DOHH2 (cell line): ENCODE measurements around the gene PCDHA7.
"Not testable (repeated sequence)": the region's sequence is repeated elsewhere in the genome, so short reads cannot be mapped to it uniquely, and the experiment has no call there.

Source experiments
- H3F3A ChIP-seq: fragments of 200-600 bp; sonication (generic), shearing (Covaris generic); 2 replicates; pipeline ENCODE4 v1.6.0; 2016; ENCODE audit warnings: antibody characterized with exemption, mild to moderate bottlenecking; ENCODE audit not compliant: control insufficient read depth, insufficient read depth
- H3K27ac ChIP-seq: fragments of 200-600 bp; sonication (generic); 2 replicates; pipeline ENCODE4 v1.5.1; 2014; ENCODE audit warnings: low read depth, mild to moderate bottlenecking, low read length, moderate library complexity
- H3K27me3 ChIP-seq: fragments of 200-600 bp; sonication (generic); 2 replicates; pipeline ENCODE4 v1.6.1; 2014; ENCODE audit warnings: mild to moderate bottlenecking, low read length, mixed read lengths; ENCODE audit not compliant: control insufficient read depth
- H3K36me3 ChIP-seq: fragments of 200-600 bp; sonication (generic); 2 replicates; pipeline ENCODE4 v1.6.1; 2014; ENCODE audit warnings: mild to moderate bottlenecking, low read length, moderate library complexity, mixed read lengths; ENCODE audit not compliant: control insufficient read depth
- H3K4me1 ChIP-seq: fragments of 200-600 bp; sonication (generic); 2 replicates; pipeline ENCODE4 v1.6.1; 2014; ENCODE audit warnings: mild to moderate bottlenecking, low read length, mixed read lengths; ENCODE audit not compliant: control insufficient read depth
- H3K4me2 ChIP-seq: fragments of 200-600 bp; sonication (generic); 2 replicates; pipeline ENCODE4 v1.6.0; 2014; ENCODE audit warnings: mild to moderate bottlenecking, low read length, moderate library complexity
- H3K4me3 ChIP-seq: fragments of 200-600 bp; sonication (generic); 2 replicates; pipeline ENCODE4 v1.5.1; 2014; ENCODE audit warnings: mild to moderate bottlenecking, low read length, mixed read lengths
- H3K79me2 ChIP-seq: fragments of 200-600 bp; sonication (generic); 2 replicates; pipeline ENCODE4 v1.6.1; 2014; ENCODE audit warnings: mild to moderate bottlenecking, low read length, mixed read lengths; ENCODE audit not compliant: control insufficient read depth
- H3K9me2 ChIP-seq: fragments of 200-600 bp; sonication (generic); replicated peaks from 2 replicates; pipeline ENCODE4 v1.6.1; 2014; ENCODE audit warnings: mild to moderate bottlenecking, low read length, mixed read lengths; ENCODE audit not compliant: control insufficient read depth
- H3K9me3 ChIP-seq: fragments of 200-600 bp; sonication (generic); 2 replicates; pipeline ENCODE4 v1.6.1; 2014; ENCODE audit warnings: antibody characterized with exemption, low read length, mixed read lengths; ENCODE audit not compliant: control insufficient read depth, insufficient read depth
- H4K20me1 ChIP-seq: fragments of 200-600 bp; sonication (generic); 2 replicates; pipeline ENCODE4 v1.6.0; 2014; ENCODE audit warnings: low read depth, mild to moderate bottlenecking, antibody characterized with exemption, low read length, moderate library complexity; ENCODE audit not compliant: control insufficient read depth, insufficient read depth
- EZH2phosphoT487 ChIP-seq: fragments of 200-600 bp; sonication (generic); IDR thresholded peaks from 2 replicates; pipeline ENCODE4 v1.6.1; 2017; ENCODE audit warnings: borderline replicate concordance, mild to moderate bottlenecking, antibody characterized with exemption, low read length, moderate library complexity, mixed read lengths
- TF ChIP-seq, protein P1 (sequence below): fragments of 200-600 bp; sonication (generic); IDR thresholded peaks from one replicate; pipeline ENCODE4 v1.5.1; 2014; ENCODE audit warnings: antibody characterized with exemption, mild to moderate bottlenecking, low read depth, low read length; ENCODE audit not compliant: poor library complexity, severe bottlenecking

PCDHA7 gene

DNA sequence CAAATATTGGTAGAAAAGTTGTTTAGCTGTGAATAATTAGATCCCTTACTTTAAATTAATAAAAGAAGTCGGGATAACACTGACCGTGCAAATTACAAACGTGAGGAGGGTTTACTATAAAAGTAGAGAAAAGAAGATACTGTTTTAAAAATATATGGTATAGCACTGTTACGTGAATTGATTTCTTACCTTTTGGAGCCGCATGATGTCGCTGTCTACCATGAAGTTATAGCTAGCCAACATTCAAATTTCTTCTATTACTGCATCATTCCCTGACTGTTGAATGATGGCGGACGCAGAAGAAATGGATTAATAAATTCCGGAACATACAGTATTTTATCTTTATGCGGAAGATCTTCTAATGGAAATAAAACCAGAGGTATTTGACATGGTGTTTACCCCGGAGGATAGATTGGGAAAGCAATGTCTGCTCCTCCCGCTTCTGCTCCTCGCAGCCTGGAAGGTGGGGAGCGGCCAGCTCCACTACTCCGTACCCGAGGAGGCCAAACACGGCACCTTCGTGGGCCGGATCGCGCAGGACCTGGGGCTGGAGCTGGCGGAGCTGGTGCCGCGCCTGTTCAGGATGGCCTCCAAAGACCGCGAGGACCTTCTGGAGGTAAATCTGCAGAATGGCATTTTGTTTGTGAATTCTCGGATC is 6.2 kb upstream of the PCDHA7 start, which contains the start of gene PCDHA6:
Gene PCDHA6, plus strand, starts transcription at position 257 of the 658 bp plus-strand sequence. Its CDS starts 132 bp downstream, at position 389.
- H3K36me3 ChIP-seq = no peaks in the 10 kb centered on the region
- no peaks in the 10 kb centered on the region for H3K9me2 ChIP-seq
- no peaks in the 10 kb centered on the region for H3K9me3 ChIP-seq
- no peaks in the 10 kb centered on the region for H3K79me2 ChIP-seq
- H3K27ac ChIP-seq = no peak within 1 kb of the TSS
- no peaks in the 10 kb centered on the region for H4K20me1 ChIP-seq
- no peaks in the 10 kb centered on the region for H3K4me1 ChIP-seq
- H3K4me3 ChIP-seq = no peak within 1 kb of the TSS
- TF ChIP-seq EZH2phosphoT487 = no peak
- TF ChIP-seq, protein P1, sequence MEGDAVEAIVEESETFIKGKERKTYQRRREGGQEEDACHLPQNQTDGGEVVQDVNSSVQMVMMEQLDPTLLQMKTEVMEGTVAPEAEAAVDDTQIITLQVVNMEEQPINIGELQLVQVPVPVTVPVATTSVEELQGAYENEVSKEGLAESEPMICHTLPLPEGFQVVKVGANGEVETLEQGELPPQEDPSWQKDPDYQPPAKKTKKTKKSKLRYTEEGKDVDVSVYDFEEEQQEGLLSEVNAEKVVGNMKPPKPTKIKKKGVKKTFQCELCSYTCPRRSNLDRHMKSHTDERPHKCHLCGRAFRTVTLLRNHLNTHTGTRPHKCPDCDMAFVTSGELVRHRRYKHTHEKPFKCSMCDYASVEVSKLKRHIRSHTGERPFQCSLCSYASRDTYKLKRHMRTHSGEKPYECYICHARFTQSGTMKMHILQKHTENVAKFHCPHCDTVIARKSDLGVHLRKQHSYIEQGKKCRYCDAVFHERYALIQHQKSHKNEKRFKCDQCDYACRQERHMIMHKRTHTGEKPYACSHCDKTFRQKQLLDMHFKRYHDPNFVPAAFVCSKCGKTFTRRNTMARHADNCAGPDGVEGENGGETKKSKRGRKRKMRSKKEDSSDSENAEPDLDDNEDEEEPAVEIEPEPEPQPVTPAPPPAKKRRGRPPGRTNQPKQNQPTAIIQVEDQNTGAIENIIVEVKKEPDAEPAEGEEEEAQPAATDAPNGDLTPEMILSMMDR = no peak
- H3F3A ChIP-seq = no peaks in the 10 kb centered on the region
- H3K4me2 ChIP-seq = no peak within 1 kb of the TSS
- no peaks in the 10 kb centered on the region for H3K27me3 ChIP-seq

DNA sequence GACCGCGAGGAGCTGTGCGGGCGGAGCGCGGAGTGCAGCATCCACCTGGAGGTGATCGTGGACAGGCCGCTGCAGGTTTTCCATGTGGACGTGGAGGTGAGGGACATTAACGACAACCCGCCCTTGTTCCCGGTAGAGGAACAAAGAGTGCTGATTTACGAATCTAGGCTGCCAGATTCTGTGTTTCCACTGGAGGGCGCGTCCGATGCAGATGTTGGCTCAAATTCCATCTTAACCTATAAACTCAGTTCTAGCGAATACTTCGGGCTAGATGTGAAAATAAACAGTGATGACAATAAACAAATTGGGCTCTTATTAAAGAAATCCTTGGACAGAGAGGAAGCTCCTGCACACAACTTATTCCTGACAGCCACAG is 5.7 kb upstream of the PCDHA7 start:
- Histone ChIP-seq H3K4me3 (no peak overlapping the region), H3F3A (no peaks in the 10 kb centered on the region), H3K27ac (no peak overlapping the region), H3K4me1 (no peaks in the 10 kb centered on the region), H3K9me2 (no peaks in the 10 kb centered on the region), H3K4me2 (no peak overlapping the region), H3K79me2 (no peaks in the 10 kb centered on the region), H3K9me3 (no peaks in the 10 kb centered on the region), H3K27me3 (no peaks in the 10 kb centered on the region), H4K20me1 (no peaks in the 10 kb centered on the region), H3K36me3 (no peaks in the 10 kb centered on the region)
- TF ChIP-seq, protein P1 = no peak
- TF ChIP-seq EZH2phosphoT487 = no peak

DNA sequence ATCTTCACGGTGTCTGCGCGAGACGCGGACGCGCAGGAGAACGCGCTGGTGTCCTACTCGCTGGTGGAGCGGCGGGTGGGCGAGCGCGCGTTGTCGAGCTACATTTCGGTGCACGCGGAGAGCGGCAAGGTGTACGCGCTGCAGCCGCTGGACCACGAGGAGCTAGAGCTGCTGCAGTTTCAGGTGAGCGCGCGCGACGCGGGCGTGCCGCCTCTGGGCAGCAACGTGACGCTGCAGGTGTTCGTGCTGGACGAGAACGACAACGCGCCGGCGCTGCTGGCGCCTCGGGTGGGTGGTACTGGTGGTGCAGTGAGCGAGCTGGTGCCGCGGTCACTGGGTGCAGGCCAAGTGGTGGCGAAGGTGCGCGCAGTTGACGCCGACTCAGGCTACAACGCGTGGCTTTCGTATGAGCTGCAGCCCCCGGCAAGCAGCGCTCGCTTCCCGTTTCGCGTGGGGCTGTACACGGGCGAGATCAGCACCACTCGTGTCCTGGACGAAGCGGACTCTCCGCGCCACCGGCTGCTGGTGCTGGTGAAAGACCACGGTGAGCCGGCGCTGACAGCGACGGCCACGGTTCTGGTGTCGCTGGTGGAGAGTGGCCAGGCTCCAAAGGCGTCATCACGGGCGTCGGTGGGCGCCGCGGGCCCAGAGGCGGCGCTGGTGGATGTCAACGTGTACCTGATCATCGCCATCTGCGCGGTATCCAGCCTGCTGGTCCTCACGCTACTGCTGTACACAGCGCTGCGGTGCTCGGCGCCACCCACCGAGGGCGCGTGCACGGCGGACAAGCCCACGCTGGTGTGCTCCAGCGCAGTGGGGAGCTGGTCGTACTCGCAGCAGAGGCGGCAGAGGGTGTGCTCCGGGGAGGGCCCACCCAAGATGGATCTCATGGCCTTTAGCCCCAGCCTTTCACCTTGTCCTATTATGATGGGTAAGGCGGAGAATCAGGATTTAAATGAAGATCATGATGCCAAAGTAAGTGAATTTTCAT is 4.3 kb upstream of the PCDHA7 start:
- not testable (repeated sequence) for H3F3A ChIP-seq, H3K4me2 ChIP-seq, H3K4me3 ChIP-seq, H3K4me1 ChIP-seq, H3K9me3 ChIP-seq, H4K20me1 ChIP-seq, H3K27me3 ChIP-seq, H3K36me3 ChIP-seq, H3K9me2 ChIP-seq, H3K79me2 ChIP-seq, H3K27ac ChIP-seq

DNA sequence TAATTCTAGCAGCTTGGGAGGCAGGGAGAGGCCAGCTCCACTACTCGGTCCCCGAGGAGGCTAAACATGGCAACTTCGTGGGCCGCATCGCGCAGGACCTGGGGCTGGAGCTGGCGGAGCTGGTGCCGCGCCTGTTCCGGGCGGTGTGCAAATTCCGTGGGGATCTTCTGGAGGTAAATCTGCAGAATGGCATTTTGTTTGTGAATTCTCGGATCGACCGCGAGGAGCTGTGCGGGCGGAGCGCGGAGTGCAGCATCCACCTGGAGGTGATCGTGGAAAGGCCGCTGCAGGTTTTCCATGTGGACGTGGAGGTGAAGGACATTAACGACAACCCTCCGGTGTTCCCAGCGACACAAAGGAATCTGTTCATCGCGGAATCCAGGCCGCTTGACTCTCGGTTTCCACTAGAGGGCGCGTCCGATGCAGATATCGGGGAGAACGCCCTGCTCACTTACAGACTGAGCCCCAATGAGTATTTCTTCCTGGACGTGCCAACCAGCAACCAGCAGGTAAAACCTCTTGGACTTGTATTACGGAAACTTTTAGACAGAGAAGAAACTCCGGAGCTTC is 455 bp downstream of the PCDHA7 start:
- H3K27ac ChIP-seq, H4K20me1 ChIP-seq, H3K4me2 ChIP-seq, H3K9me2 ChIP-seq, H3K9me3 ChIP-seq, H3K79me2 ChIP-seq, H3K4me1 ChIP-seq, H3K36me3 ChIP-seq, H3K27me3 ChIP-seq, H3F3A ChIP-seq, H3K4me3 ChIP-seq: not testable (repeated sequence)
